LNCaP clone FGC (cell line): ENCODE results near the gene FOXB1.

Source experiments
- DNase-seq: peaks from one replicate; pipeline ENCODE4 v3.0.0-alpha.2; 2011; ENCODE audit warnings: low read depth
- H3K4me3 ChIP-seq: 2 replicates; pipeline ENCODE4 v1.5.1; 2011; ENCODE audit warnings: mild to moderate bottlenecking, low read depth, low read length, control low read depth
- CTCF ChIP-seq: IDR thresholded peaks from 2 replicates; pipeline ENCODE4 v1.5.1; 2012; ENCODE audit warnings: mild to moderate bottlenecking; ENCODE audit not compliant: control insufficient read depth, insufficient read depth; ENCODE audit errors: extremely low read depth

The FOXB1 gene

GRCh38 chr15:60009980-60010732 lies 6.0 kb downstream of the FOXB1 start:
- no peak for DNase-seq
- no peak overlapping the region for H3K4me3 ChIP-seq
- no peak for TF ChIP-seq CTCF

- no peak overlapping the region for H3K4me3 ChIP-seq
- DNase-seq, result no peak
- TF ChIP-seq CTCF, result no peak
Observed at GRCh38 chr15:60010858-60011257, 6.7 kb downstream of the FOXB1 start.

- H3K4me3 ChIP-seq, result no peak overlapping the region
- no peak for DNase-seq
- no peak for TF ChIP-seq CTCF
Observed at GRCh38 chr15:60012695-60013094, 8.6 kb downstream of the FOXB1 start.

- DNase-seq, result no peak
- TF ChIP-seq CTCF, result no peak
- no peak overlapping the region for H3K4me3 ChIP-seq
Observed at GRCh38 chr15:60017538-60018520, 13.7 kb downstream of the FOXB1 start.

GRCh38 chr15:60020736-60021135 lies 16.6 kb downstream of the FOXB1 start:
- TF ChIP-seq CTCF, result no peak
- H3K4me3 ChIP-seq, result no peak overlapping the region
- DNase-seq, result no peak

GRCh38 chr15:60021589-60022378 lies 17.7 kb downstream of the FOXB1 start:
- TF ChIP-seq CTCF, result no peak
- DNase-seq, result no peak
- H3K4me3 ChIP-seq, result no peak overlapping the region
